Natural killer cell (primary cell): ENCODE measurements around the gene ARHGEF4. TPM values are rescaled to one million over a fixed set of nuclear protein-coding genes. Genes with fewer than 3 reads are reported as not detected.

ENCODE experiments used
- ATAC-seq, 3 donors: fragments of 150-1000 bp in 2 of 3; fragments of 200-7000 bp in 1 of 3; cut with Tn5 transposase; 1 replicate in 1 of 3; 2 replicates in 2 of 3; pipeline ENCODE4 v1.10.0; 2021; ENCODE audit warnings: mild to moderate bottlenecking in 2 of 3, moderate library complexity in 2 of 3
- DNase-seq, 2 donors: peaks; one replicate each; pipeline versions ENCODE4 v3.0.0 to v3.0.0-alpha.2; 2013 to 2021; ENCODE audit warnings: mixed read lengths in 1 of 2
- H3K27ac ChIP-seq: one replicate; pipeline ENCODE4 v1.5.1; 2013; ENCODE audit warnings: mild to moderate bottlenecking, low read length
- H3K27me3 ChIP-seq: one replicate; pipeline ENCODE4 v1.6.1; 2013; ENCODE audit warnings: low read length; ENCODE audit not compliant: control insufficient read depth, insufficient read depth
- H3K36me3 ChIP-seq: one replicate; pipeline ENCODE4 v1.6.1; 2013; ENCODE audit warnings: low read length; ENCODE audit not compliant: control insufficient read depth, insufficient read depth
- H3K4me1 ChIP-seq: one replicate; pipeline ENCODE4 v1.6.1; 2013; ENCODE audit warnings: low read length; ENCODE audit not compliant: control insufficient read depth, insufficient read depth
- H3K4me3 ChIP-seq: one replicate; pipeline ENCODE4 v1.5.1; 2013; ENCODE audit warnings: low read length
- H3K9me3 ChIP-seq: one replicate; pipeline ENCODE4 v1.6.1; 2013; ENCODE audit warnings: low read length; ENCODE audit not compliant: control insufficient read depth, insufficient read depth
- H3K27ac Mint-ChIP-seq, 2 donors: one replicate each; pipeline ENCODE4 v1.8.0; 2022; ENCODE audit warnings: mild to moderate bottlenecking in 2 of 2, mixed read lengths in 2 of 2, moderate library complexity in 1 of 2
- H3K27me3 Mint-ChIP-seq, 2 donors: one replicate each; pipeline ENCODE4 v1.8.0; 2022; ENCODE audit warnings: low read depth in 2 of 2, mixed read lengths in 2 of 2
- H3K36me3 Mint-ChIP-seq: one replicate; pipeline ENCODE4 v1.8.0; 2022; ENCODE audit warnings: mixed read lengths
- H3K4me1 Mint-ChIP-seq, 2 donors: one replicate each; pipeline ENCODE4 v1.8.0; 2022; ENCODE audit warnings: mixed read lengths in 2 of 2
- H3K4me3 Mint-ChIP-seq: one replicate; pipeline ENCODE4 v1.8.0; 2022; ENCODE audit warnings: mild to moderate bottlenecking, moderate library complexity, mixed read lengths
- H3K9me3 Mint-ChIP-seq, 2 donors: one replicate each; pipeline ENCODE4 v1.8.0; 2022; ENCODE audit warnings: mixed read lengths in 2 of 2
- CTCF ChIP-seq: fragments of 200-600 bp; IDR thresholded peaks from one replicate; pipeline ENCODE4 v1.8.0; 2022; ENCODE audit warnings: antibody characterized with exemption
- WGBS: methylation state at CpG from one replicate; pipeline ENCODE4 v1.1.7; 2013; ENCODE audit warnings: missing lambda C conversion rate; ENCODE audit not compliant: insufficient coverage; 5-methylcytosine and 5-hydroxymethylcytosine counted together
- intact Hi-C: fragments of 100-400 bp; cut with micrococcal nuclease; formaldehyde crosslinking; loops from one replicate; pipeline ENCODE4 v1.14.2; 2022
- total RNA-seq, 4 donors: library from RNA; stranded (reverse); fragments of 120-200 nt in 1 of 4; gene quantifications; one replicate each; pipeline versions ENCODE4 v1.2.3 to v1.2.4, GENCODE V29; 2013 to 2022

The ARHGEF4 gene
- total RNA-seq, 3 donors from 2014 or later (not counting 1 experiment from before 2014, with no cell fraction given): 0.11 TPM; not detected in 2

- no peaks in the 10 kb centered on the region for H3K27me3 ChIP-seq
- intact Hi-C loops: no loop called here
- no peaks in the 10 kb centered on the region for H3K4me1 ChIP-seq
- ATAC-seq: peak in 1 of 3 donors; percentile 45
- no peaks in the 10 kb centered on the region for H3K36me3 ChIP-seq
- Mint-ChIP-seq H3K27ac (no peak overlapping the region), H3K9me3 (no peaks in the 10 kb centered on the region), H3K4me3 (no peak overlapping the region), H3K4me1 (peaks cover 8 to 13% of the 10 kb centered on the region in 2 donors), H3K36me3 (no peaks in the 10 kb centered on the region), H3K27me3 (peaks cover 7 to 36% of the 10 kb centered on the region in 2 donors)
- 30% methylated on average over 2 of the region's 3 CpGs for WGBS
- DNase-seq: no peak
- H3K9me3 ChIP-seq: no peaks in the 10 kb centered on the region
- H3K4me3 ChIP-seq: no peak overlapping the region
- no peak for TF ChIP-seq CTCF
- no peak overlapping the region for H3K27ac ChIP-seq
Measured at GRCh38 chr2:130874512-130874911, 37.8 kb downstream of the ARHGEF4 start.

- intact Hi-C loops: no loop called here
- TF ChIP-seq CTCF: no peak
- no peak overlapping the region for H3K27ac ChIP-seq
- H3K36me3 Mint-ChIP-seq: no peaks in the 10 kb centered on the region
- DNase-seq (no peak), ATAC-seq (no peak)
- no peaks in the 10 kb centered on the region for H3K27me3 ChIP-seq
- H3K4me3 Mint-ChIP-seq: no peak overlapping the region
- no peaks in the 10 kb centered on the region for H3K9me3 Mint-ChIP-seq
- WGBS: 85% methylated on average over 9 of the region's 9 CpGs
- no peak overlapping the region for H3K4me3 ChIP-seq
- H3K27ac Mint-ChIP-seq: no peak overlapping the region
- H3K9me3 ChIP-seq: no peaks in the 10 kb centered on the region
- no peaks in the 10 kb centered on the region for H3K36me3 ChIP-seq
- H3K4me1 Mint-ChIP-seq: peaks cover 8 to 13% of the 10 kb centered on the region in 2 donors
- no peaks in the 10 kb centered on the region for H3K4me1 ChIP-seq
- H3K27me3 Mint-ChIP-seq: peaks cover 9 to 33% of the 10 kb centered on the region in 2 donors
Measured at GRCh38 chr2:130875935-130876334, 39.2 kb downstream of the ARHGEF4 start.

- Mint-ChIP-seq H3K36me3 (no peaks in the 10 kb centered on the region), H3K4me3 (no peak overlapping the region), H3K9me3 (no peaks in the 10 kb centered on the region), H3K27ac (no peak overlapping the region), H3K27me3 (peaks cover 16 to 33% of the 10 kb centered on the region in 2 donors), H3K4me1 (peaks cover 8 to 13% of the 10 kb centered on the region in 2 donors)
- no peak for ATAC-seq
- no peak for TF ChIP-seq CTCF
- 89% methylated on average over 4 of the region's 5 CpGs for WGBS
- no peaks in the 10 kb centered on the region for H3K27me3 ChIP-seq
- H3K4me1 ChIP-seq: no peaks in the 10 kb centered on the region
- H3K27ac ChIP-seq: no peak overlapping the region
- intact Hi-C loops: no loop called here
- no peak for DNase-seq
- H3K4me3 ChIP-seq: no peak overlapping the region
- H3K9me3 ChIP-seq: no peaks in the 10 kb centered on the region
- H3K36me3 ChIP-seq: no peaks in the 10 kb centered on the region
Measured at GRCh38 chr2:130877258-130877657, 40.5 kb downstream of the ARHGEF4 start.

- Histone ChIP-seq H3K4me3 (no peak overlapping the region), H3K36me3 (no peaks in the 10 kb centered on the region), H3K4me1 (no peaks in the 10 kb centered on the region), H3K27me3 (no peaks in the 10 kb centered on the region), H3K27ac (no peak overlapping the region), H3K9me3 (no peaks in the 10 kb centered on the region)
- ATAC-seq (no peak), DNase-seq (no peak)
- Mint-ChIP-seq H3K4me1 (peaks cover 8 to 13% of the 10 kb centered on the region in 2 donors), H3K9me3 (no peaks in the 10 kb centered on the region), H3K4me3 (no peak overlapping the region), H3K36me3 (no peaks in the 10 kb centered on the region), H3K27ac (no peak overlapping the region), H3K27me3 (peaks cover 16 to 33% of the 10 kb centered on the region in 2 donors)
- TF ChIP-seq CTCF: no peak
- intact Hi-C loops: no loop called here
- WGBS: 78% methylated on average over 3 of the region's 3 CpGs
Measured at GRCh38 chr2:130878316-130878715, 41.6 kb downstream of the ARHGEF4 start.
